Nephron progenitor cell (in vitro differentiated cells): ENCODE results near the gene ENTR1.

Source experiments
- DNase-seq: peaks from one replicate; pipeline ENCODE4 v3.0.0; 2021
- H3K27ac Mint-ChIP-seq: 2 replicates; pipeline ENCODE4 v1.8.0; 2021; ENCODE audit warnings: mild to moderate bottlenecking, moderate library complexity, mixed read lengths
- H3K27me3 Mint-ChIP-seq: 2 replicates; pipeline ENCODE4 v1.8.0; 2021; ENCODE audit warnings: mild to moderate bottlenecking, low read depth, mixed read lengths; ENCODE audit not compliant: poor library complexity
- H3K36me3 Mint-ChIP-seq: 2 replicates; pipeline ENCODE4 v1.8.0; 2021; ENCODE audit warnings: low read depth, mixed read lengths
- H3K4me1 Mint-ChIP-seq: 2 replicates; pipeline ENCODE4 v1.8.0; 2021; ENCODE audit warnings: mixed read lengths
- H3K4me3 Mint-ChIP-seq: 2 replicates; pipeline ENCODE4 v1.8.0; 2021; ENCODE audit warnings: mild to moderate bottlenecking, moderate library complexity, mixed read lengths
- H3K9me3 Mint-ChIP-seq: 2 replicates; pipeline ENCODE4 v1.8.0; 2021; ENCODE audit warnings: mild to moderate bottlenecking, moderate library complexity, mixed read lengths
- TF ChIP-seq, protein P1 (sequence below): fragments of 200-600 bp; sonication (generic); IDR thresholded peaks from 2 replicates; pipeline ENCODE4 v1.5.0; 2021; ENCODE audit warnings: antibody characterized with exemption

The ENTR1 gene

DNA sequence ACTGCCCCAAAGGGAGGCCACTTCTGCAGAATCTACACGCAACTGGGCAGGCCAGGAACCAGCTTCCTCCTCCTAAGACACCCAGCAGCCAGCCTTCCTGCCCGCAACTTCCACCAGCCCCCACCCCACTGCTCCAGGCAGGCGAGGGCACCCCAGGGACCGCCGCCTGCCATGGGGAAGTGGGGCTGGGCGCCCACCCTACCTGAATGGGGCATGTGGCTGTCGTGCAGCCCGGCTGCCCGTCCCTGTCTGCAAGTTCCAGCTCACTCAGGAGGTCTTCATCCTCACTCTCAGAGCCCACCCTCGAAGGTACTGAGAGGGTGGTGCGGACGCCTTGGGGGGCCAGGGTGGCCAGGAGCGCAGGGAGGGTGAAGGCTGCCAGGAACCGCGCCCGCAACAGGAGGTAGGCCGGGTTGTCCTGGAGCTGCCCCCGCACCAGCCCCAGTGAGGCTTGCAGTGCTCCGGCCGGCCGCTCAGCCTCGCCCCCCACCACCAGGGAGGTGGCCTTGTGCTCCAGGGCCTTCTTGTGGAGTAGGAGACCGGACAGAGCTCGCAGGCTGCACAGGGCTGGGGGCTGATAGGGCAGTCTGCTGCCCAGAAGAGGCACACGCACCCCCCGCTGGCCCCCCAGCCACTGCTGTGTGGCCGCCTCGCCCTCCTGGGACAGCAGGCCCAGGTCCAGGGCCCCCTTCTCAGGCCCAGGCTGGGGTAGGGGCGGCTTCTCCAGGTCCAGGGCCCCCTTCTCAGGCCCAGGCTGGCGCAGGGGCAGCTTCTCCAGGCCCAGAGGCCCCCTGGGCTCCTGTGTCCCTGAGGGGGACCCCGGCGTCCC lies 32.9 kb downstream of the ENTR1 start:
- Mint-ChIP-seq H3K27me3 (peaks cover 2% of the 10 kb centered on the region), H3K27ac (no peak overlapping the region), H3K4me1 (peaks cover 18% of the 10 kb centered on the region), H3K4me3 (no peak overlapping the region), H3K9me3 (no peaks in the 10 kb centered on the region), H3K36me3 (no peaks in the 10 kb centered on the region)
- TF ChIP-seq, protein P1, sequence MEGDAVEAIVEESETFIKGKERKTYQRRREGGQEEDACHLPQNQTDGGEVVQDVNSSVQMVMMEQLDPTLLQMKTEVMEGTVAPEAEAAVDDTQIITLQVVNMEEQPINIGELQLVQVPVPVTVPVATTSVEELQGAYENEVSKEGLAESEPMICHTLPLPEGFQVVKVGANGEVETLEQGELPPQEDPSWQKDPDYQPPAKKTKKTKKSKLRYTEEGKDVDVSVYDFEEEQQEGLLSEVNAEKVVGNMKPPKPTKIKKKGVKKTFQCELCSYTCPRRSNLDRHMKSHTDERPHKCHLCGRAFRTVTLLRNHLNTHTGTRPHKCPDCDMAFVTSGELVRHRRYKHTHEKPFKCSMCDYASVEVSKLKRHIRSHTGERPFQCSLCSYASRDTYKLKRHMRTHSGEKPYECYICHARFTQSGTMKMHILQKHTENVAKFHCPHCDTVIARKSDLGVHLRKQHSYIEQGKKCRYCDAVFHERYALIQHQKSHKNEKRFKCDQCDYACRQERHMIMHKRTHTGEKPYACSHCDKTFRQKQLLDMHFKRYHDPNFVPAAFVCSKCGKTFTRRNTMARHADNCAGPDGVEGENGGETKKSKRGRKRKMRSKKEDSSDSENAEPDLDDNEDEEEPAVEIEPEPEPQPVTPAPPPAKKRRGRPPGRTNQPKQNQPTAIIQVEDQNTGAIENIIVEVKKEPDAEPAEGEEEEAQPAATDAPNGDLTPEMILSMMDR = no peak
- no peak for DNase-seq

DNA sequence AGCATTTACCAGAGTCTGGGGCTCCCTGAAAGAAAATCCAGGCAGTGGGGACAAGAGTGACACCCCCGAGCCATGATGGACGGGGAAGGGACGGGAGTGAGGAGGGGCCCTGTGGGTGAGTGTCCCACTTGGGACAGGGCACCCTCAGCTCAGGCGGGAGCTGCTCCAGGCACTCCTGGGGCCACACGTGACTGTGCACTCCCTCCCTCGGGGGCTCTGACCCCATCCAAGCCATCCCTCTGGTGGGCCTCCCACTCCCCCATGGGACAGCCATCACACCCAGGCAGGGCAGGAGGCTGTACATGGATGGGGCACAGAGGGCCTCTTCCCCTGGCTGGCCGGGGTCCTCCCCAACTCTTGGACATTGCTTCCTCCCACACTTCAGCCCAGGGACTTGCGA lies 34.0 kb downstream of the ENTR1 start:
- TF ChIP-seq, protein P1 = no peak
- Mint-ChIP-seq H3K27ac (no peak overlapping the region), H3K36me3 (no peaks in the 10 kb centered on the region), H3K4me3 (no peak overlapping the region), H3K27me3 (peaks cover 2% of the 10 kb centered on the region), H3K4me1 (peaks cover 22% of the 10 kb centered on the region), H3K9me3 (no peaks in the 10 kb centered on the region)
- DNase-seq = no peak

DNA sequence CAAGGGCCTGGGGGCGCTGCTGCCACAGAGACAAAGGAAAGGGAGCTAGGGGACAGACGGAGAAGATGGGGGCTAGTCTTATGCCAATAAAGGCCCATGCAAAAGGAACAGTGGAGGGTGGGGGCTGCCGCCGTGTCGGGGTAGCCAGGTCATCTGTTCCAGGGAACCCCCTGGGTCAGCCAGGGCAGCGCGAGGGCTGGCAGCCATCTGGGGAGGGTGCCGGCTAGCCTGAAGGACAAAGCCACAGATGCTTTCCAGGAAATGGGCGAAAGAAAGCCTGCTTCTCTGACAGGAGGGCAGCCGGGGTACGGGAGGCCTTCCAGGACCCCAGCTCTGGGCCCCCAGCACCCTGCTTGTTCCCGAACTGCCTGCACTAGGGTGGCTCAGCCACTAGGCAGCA lies 35.3 kb downstream of the ENTR1 start:
- no peaks in the 10 kb centered on the region for H3K9me3 Mint-ChIP-seq
- peak overlapping the region; percentile 54 for H3K27ac Mint-ChIP-seq
- H3K27me3 Mint-ChIP-seq = peaks cover 2% of the 10 kb centered on the region
- TF ChIP-seq, protein P1 = no peak
- peaks cover 22% of the 10 kb centered on the region for H3K4me1 Mint-ChIP-seq
- H3K36me3 Mint-ChIP-seq = no peaks in the 10 kb centered on the region
- H3K4me3 Mint-ChIP-seq = no peak overlapping the region
- DNase-seq = no peak

DNA sequence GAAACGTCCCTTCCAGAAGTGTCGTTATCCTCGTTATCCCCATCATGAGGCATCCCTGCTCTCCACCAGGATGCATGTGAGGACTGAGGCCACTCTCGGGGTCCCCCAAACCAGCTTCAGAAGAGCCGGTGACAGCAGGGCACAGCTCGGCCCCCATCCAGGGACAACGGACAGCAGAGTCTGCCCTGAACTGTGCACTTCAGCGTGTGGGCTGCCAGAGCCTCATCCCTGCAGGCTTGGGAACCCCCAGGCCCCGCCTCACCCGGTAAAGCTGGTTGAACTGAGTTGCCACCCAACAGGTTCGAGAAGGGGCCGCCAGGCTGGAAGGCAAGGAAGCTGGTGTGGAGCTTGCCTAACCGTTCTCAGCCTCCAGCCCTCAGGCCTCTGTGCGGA lies 36.2 kb downstream of the ENTR1 start:
- no peaks in the 10 kb centered on the region for H3K9me3 Mint-ChIP-seq
- H3K27ac Mint-ChIP-seq = peak overlapping the region; percentile 22
- no peak overlapping the region for H3K4me3 Mint-ChIP-seq
- peaks cover 2% of the 10 kb centered on the region for H3K27me3 Mint-ChIP-seq
- no peak for DNase-seq
- H3K4me1 Mint-ChIP-seq = peaks cover 22% of the 10 kb centered on the region
- no peaks in the 10 kb centered on the region for H3K36me3 Mint-ChIP-seq
- TF ChIP-seq, protein P1 = no peak

DNA sequence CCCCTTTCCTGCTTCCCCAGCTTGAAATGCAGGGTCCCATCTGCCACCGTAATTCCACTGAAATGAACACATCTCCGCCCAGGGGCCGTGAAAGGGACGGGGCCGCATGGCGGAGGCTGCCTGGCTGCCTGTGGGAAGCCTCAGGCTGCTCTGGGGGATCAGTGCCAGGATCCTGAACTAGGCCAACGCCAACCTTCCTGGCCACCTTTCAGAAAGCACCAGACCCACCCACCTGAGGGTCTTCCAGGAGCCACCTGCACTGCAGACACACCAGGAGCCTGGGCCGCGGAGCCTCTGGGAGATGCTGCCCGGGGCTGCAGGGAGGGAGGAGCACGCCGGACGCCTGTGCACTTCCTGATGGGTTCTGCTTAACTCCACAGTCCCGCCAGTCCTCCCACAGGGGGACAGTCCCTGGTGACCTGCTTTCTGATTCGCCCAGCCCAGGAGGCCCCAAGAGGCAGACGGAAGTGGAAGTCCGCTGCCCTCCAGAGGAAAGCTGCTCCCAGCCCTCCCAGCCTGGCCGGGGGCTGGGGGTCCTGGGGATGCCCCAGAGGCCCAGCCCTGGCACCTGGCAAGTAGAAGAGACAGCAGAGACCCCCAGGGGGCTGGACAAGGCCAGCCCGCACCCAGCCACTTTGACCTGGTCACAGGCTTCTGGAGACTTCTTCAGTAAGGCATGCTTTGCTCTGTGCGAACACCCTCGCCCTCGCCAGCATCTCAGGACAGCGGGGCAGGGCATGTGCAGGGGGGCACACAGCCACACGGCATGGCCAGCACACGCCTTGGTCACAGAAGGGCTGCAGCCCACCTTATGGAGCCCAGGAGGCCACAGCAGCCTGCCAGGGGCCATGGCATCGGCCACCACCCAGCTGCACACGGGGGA lies 36.9 kb downstream of the ENTR1 start, which contains the start of gene CARD9:
TSS of gene CARD9 (minus strand) at position 370 of the 883 bp plus-strand sequence. CDS start 1,591 bp downstream, outside the sequence.
- Mint-ChIP-seq H3K27me3 (peaks cover 2% of the 10 kb centered on the region), H3K4me3 (no peak within 1 kb of the TSS), H3K4me1 (peaks cover 22% of the 10 kb centered on the region), H3K36me3 (no peaks in the 10 kb centered on the region), H3K9me3 (no peaks in the 10 kb centered on the region), H3K27ac (peak within 1 kb of the TSS; percentile 22)
- TF ChIP-seq, protein P1 = no peak
- no peak for DNase-seq
